Activated CD4-positive, alpha-beta T cell treated with anti-CD3 and anti-CD28 coated beads for 4 hours (primary cell): ENCODE data around the gene PPFIA1.
"Not testable (repeated sequence)": the region's sequence is repeated elsewhere in the genome, so short reads cannot be mapped to it uniquely, and the experiment has no call there.

ENCODE experiments used
- DNase-seq, 2 donors: peaks; one replicate each; pipeline ENCODE4 v3.0.0-alpha.2; 2020

The PPFIA1 gene

DNA sequence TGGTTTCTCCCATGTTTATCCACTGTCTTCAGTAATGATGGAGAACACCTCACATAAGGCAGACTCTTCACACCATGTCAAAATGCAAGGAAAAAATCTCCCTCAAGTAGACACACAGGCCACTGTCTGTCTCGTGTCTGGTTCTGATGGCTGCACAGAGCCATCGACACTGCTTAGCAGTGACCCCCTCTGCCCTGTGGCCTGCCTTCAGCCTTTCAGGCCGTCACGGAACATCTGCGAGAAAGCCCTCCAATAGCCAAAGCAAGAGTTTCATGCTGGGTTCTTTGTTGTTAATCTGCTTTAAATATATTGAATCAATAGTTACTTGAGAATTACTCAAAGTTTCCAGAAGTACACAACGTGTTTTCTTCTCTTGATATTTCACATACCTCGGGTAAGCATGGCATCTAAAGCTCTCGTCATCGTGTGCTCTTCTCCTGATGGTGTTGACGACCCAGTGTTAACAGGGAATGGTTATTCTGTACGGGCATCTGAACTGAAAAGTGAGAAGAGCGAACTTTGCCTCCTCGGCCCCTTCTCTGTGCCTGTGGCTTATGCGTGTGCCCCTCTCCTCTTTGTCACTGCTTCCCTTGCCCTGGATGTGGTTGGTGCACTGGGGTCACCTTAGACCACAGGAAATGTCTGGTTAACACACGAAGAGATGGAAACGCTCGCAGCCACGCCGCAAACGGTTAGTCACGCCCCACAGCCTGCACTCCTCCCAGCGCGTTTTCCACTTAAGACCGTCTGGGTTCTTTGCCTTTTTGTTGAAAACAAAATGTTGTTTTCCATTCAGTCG is 94.5 kb downstream of the PPFIA1 start:
- DNase-seq: peak; percentile 68 to 69

DNA sequence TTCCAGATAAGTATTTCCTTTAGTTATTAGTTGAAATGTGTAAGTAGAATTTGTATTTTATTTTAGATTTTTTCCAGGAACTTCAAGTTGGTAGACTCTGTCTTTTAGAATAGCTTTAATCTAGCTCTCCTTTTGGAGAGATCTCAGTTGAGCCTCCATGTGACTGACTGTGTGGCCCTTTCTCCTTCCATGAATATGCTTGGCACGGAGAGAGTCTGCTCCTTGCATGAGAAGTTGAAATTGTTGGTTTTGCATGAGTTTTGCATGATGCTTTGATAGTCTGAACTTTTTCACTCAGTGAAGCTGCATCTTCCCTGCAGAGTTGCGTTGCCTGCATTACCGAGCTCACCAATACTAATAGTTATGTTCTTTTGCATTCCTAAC is 95.0 kb downstream of the PPFIA1 start:
- DNase-seq: no peak

DNA sequence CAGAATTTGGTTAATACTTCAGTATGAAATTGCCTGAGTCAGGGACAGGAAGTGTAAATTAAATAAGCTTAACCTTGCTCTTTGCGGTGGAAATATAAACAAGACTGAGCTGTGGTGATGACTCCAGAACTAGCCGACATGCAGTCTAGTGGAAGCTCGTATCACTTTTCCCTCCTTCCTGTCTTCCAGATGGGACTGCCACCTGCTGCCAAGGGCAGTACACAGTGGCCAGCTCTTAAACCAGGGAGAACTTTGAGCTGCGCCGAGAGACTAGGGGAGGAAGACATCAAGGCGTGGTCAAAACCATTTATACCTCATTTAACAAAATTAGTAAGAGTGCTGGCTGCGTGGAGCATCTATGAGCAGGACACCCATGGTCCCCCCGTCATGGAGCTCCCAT is 96.6 kb downstream of the PPFIA1 start:
- DNase-seq: no peak

DNA sequence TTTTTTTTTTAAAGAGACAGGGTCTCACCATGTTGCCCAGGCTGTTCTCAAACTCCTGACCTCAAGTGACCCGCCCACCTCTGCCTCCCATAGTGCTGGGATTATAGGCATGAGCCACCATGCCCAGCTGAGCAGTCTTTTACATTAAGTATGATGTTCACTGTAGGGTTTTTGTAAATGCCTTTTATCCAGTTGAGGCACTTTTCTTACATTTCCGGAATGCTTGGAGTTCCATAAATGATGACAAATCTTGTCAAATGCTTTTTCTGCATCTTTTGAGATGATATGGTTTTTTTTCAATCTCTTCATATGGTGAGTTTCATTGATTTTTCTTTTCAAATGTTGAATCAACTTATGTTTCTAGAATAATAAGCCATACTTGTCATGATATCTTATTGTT is 98.5 kb downstream of the PPFIA1 start:
- DNase-seq: no peak

DNA sequence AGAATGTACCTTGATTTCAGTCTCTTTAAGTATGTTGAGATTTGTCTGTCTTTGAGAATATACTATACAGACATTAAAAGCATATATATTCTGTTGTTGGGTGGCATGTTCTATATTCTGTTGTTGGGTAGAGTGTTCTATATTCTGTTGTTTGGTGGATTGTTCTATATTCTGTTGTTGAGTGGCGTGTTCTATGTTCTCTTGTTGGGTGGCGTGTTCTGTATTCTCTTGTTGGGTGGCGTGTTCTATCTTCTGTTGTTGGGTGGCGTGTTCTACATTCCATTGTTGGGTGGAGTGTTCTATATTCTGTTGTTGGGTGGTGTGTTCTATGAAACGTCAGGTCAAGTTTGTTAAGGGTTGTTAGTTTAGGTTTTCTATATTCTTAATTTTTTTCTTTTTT is 100.8 kb downstream of the PPFIA1 start:
- DNase-seq: no peak

DNA sequence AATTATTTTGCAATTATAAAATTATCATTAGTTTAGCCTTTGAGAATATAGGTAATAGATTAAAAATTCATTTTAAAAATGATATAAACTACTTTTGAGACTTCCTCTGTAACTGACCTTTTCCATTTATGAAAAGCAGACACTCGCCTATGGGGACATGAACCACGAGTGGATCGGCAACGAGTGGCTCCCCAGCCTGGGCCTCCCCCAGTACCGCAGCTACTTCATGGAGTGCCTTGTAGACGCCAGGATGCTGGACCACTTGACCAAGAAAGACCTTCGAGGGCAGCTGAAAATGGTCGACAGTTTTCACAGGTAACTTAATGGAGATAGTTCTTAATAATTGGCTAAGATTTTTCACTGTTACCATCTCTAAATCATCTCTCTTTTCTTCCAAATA is 101.6 kb downstream of the PPFIA1 start:
- DNase-seq: no peak

DNA sequence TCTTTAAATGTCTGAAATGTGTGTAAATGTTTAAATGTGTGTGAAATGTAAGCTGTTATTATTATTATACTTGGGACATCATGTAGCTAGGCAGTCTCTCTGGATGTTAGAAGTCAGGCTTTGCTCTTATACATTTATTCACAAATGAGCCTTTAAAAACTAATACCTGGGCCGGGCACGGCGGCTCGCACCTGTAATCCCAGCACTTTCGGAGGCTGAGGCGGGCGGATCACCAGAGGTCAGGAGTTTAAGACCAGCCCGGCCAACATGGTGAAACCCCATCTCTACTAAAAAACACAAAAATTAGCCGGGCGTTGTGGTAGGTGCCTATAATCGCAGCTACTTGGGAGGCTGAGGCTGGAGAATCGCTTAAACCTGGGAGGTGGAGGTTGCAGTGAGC is 106.1 kb downstream of the PPFIA1 start:
- no peak for DNase-seq

DNA sequence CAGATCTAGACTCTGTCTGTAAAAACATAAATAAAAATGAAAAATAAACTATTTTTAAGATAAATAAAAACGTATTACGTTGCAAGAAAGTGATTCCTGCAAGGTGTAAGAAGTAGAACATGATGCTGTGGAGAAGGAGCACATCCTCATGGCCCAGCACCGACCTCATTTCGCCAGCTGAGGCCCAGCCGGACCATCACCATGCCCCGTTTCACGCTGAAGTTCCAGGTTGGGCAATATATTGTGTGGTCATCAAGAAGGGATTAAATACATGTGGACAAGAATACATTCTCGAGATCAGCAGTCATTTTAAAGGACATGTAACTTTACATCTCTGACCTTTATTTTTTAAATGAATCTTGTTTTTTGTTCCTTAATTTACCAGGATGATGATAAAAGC is 107.2 kb downstream of the PPFIA1 start:
- DNase-seq: no peak

DNA sequence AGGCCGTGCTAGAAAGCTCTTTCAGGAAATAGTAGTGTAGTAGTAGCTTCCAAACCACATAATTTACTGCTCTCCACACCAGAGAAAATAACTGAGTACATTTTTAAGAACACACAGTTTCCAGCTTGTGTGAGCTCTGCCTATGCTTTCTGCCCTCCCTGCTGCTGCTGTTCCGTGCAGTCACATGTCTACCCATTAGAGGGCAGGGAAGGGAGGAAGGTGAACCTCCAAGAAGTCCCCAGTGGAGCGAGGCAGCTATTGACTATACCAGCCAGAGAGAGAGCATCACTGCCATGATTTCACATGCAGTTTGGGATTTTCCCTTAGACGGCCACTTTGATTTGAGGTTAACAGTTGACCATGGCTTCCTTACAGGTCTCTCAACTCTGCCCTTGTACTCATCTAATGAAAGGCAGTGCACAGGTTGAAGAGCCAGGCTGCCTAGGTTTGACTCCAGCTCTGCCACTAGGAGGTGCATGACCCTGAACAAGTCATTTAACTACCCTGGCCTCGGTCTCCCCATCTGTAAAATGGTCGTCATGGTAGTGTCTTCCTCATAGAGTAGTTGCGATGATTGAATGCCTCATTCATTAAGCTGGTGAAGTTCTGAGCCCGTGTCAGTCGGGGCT is 108.1 kb downstream of the PPFIA1 start:
- DNase-seq: no peak

DNA sequence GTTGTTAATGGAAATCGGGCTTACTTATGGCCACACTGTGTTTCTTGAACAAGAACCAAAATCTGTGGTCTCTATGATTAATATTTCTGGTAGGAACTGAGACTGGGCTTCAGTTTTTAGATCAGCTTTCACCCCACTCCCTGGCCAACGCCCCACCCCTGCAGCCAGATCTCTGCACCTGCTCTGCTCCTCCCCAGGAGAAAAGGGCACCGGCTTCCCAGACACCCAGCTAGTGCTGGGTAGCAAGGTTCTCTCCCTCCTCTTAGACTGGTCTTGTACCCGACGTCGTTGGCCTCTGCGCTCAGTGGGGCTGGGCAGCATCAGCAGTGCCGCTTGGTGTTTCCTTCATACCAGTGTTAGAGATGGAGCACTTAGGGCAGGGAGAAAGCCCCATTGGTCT is 110.9 kb downstream of the PPFIA1 start:
- DNase-seq: no peak

DNA sequence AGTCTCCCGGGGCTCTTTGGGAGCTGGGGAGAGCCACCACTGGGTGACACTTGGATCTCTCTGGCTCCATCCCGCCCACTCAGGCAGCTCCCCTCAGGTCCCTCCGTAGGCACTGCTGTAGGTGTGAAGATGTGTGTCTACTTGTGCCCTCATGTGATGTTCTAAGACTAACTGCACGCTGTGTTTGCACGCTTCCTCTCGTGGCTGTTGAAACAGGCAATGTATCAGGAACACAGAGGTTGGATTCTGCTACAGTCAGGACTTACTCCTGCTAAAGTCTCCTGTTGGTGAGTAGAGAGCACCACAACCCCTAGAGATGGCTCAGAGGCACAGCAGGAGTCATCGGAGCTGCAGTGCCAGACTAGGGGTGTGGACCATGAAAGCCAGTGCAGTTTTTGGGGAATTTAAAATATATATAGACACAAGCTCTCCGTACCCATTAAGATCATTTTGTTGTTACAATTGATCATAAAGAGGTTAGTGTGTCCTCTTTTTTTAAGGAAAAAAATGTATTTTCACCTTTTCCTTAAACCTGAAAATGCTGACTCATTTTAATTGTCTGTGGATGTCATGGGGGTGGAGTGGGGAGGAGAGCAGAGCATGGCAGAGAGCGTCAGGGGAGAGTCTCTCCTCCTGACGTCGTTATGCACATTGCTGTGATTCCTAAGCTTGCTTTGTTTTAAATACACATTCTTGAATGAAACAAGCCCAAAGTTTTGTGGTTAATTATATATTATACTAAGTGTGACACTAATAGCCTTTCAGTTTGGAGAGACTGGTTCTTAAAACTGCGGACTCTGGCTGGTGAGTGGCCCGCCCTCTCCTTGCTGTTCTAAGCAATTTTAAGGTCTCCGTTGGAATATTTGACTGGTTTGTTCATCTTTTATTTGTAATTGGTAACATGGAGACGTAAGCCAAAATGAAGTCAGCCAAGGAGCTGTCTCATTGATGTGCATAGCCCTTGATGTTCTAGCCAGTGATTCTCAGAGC is 111.7 kb downstream of the PPFIA1 start:
- DNase-seq: no peak

DNA sequence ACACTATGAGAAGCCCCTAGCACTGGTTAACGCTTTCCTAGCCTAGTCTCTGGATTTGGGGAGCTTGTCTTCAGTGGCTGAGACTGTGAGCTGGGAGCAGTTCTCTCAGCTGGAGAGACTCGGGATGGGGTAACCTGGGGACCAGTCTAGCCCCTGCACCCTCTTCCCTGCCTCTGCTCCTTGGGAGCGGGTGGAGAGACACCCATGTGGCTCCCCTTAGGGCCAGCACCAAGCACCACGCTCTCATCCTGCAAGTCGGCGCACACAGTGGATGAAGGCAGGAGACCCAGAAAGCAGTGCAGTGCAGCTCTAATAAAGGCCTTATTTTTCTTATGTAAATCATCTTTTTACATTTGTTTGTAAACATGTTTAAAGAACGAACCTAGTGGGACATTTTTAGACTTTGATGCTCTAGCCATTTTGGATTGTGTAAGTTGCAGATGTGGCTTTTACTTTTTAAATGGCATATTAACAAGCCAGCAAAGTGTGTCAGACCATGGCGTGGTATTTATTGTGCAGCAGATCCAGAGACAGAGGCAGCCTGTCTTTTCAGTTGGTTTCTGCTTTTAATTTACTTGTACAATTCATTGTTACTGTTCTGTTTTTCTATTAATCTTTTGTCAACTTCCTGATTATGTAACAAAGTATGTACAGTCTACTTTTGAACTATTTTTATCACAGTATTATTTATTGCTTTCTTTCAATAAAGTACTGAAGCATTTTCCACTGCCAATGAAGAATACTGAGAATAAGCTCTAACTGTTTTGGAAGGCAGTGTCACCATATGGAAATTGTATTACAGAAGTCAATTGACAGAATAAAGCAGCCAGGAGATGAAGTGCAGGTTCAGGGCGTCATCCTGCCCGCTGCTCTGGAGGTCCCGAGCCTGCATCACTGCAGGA is 113.4 kb downstream of the PPFIA1 start:
- DNase-seq: no peak

DNA sequence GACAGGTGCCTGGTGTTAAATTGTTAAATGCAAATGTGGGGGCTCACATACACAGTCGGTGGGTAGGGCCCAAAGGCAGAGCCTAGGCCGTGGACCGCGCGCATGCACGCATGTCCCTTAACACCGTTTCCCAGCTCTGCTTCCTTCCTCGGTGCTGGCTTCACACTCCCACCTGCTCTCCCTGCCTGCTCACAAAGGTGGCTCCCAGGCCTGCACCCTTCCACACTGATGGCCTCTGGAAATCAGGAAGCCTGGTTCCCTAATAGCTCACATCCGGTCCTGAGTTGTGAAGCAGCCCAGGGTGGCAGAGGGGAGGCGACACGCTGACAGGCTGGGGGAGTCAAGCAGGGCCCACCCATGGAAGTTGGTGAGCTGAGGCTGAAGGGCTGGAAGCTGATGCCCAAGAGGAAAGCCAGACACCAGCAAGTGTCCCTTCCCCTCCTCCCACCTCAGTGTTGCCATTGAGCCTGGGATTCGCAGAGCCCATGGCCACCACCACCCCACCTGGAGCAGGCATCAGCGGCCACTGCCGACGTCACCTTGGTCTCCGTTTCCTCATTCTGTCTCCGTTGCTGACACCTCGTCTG is 114.2 kb downstream of the PPFIA1 start:
- DNase-seq: no peak

DNA sequence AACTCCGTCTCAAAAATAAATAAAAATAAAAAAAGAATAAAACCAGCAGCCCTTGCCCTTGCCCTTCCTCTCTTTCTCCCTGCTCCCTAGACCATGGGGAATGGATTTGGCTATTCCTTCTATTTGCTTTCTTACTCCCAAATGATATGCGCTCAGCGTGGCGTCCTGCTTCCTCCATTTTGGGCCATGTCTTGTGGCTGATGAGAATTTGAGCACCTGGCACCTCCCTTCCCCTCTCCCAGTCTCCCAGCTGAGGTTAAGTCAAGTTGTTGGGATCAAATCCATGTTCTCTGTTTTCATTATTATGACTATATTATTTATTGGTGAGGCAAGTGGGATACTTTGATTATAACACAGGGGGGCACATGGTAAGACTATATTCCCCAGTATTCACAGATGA is 117.1 kb downstream of the PPFIA1 start:
- DNase-seq: no peak

DNA sequence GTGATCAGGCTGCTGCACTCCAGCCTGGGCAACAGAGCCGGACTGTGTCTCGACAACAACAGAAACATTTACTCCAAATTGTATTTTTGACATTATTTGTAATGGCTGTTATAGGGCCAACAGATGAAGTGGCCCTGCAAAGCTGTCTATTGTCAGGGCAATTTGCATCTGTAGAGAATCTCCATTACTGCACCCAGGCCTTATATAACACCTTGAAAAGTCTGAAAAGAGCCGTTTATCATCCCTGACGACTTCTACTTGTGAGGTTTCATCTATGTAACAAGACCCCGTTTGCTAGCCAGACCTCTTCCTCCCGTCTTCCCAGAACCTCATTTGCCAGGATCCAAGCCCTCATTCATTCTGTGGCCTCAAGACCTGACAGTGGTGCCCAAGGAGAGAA is 118.7 kb downstream of the PPFIA1 start:
- DNase-seq: no peak

DNA sequence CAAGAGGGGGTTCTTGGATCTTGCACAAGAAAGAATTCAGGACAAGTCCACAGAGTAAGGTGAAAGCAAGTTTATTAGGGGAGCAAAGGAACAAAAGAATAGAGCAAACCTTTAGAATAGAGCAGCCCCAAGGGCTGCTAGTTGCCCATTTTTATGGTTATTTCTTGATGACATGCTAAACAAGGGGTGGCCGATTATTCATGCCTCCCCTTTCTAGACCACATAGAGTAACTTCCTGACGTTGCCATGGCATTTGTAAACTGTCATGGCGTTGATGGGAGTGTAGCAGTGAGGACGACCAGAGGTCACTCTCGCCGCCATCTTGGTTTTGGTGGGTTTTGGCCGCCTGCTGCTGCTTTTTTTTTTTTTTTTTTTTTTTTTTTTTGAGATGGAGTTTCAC is 120.4 kb downstream of the PPFIA1 start:
- DNase-seq: not testable (repeated sequence)

DNA sequence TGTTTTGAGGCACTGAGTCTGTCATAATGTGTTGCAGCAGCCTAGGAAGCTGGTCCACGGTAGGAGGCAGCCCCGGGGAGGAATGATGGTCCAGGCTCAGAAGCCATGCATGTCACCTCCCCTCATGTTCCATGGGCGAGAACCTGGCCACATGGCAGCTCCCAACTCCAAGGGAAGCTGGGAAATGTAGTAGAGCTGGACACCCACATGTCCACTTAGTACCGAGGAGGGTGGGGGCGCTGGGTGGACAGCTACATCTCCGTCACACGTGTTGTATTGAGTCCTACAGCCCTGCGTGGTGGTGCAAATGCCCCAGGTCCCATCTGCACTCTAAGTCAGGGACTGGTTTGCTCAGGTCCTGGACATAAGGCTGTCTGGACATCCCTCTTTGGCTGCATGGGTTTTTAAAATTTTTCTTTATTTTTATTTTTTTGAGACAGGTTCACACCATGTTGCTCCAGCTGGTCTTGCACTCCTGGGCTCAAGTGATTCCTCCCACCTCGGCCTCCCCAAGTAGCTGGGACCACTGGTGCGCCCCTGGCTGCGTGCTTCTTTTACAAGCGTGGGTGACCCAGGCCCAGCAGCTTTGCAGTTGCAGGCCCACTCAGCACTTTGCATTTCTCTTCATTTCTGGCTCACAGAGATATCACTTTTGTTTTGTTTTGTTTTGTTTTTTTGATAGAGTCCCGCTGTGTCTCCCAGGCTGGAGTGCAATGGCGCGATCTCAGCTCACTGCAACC is 123.9 kb downstream of the PPFIA1 start:
- DNase-seq: no peak

DNA sequence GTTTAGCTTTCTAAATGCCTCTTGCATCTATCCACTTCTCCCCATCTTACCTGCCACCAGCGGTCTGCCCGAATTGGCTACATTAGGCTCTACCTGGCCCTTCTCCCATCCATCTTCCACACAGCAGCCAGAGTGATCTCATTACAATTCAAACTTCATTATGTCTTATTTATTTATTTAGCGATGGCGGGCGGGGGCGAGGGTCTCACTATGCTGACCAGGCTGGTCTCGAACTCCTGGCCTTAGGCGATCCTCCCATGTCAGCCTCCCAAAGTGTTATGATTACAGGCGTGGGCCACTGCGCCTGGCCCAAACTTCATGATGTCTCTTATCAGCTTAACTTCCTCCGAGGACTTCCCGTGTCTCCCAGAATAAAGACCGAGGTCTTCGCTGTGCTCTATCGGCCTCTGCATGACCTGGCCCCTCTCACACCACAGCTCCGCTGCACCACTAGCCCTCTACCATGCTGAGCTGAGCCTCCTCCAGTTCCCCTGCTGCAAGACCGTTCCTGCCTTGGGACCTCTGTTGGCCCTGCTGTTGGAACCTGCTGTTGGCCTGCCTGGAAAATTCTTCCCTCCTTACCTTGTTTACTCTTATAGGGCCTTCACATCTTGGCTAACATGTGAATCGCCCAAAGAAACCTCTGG is 127.0 kb downstream of the PPFIA1 start:
- no peak for DNase-seq

DNA sequence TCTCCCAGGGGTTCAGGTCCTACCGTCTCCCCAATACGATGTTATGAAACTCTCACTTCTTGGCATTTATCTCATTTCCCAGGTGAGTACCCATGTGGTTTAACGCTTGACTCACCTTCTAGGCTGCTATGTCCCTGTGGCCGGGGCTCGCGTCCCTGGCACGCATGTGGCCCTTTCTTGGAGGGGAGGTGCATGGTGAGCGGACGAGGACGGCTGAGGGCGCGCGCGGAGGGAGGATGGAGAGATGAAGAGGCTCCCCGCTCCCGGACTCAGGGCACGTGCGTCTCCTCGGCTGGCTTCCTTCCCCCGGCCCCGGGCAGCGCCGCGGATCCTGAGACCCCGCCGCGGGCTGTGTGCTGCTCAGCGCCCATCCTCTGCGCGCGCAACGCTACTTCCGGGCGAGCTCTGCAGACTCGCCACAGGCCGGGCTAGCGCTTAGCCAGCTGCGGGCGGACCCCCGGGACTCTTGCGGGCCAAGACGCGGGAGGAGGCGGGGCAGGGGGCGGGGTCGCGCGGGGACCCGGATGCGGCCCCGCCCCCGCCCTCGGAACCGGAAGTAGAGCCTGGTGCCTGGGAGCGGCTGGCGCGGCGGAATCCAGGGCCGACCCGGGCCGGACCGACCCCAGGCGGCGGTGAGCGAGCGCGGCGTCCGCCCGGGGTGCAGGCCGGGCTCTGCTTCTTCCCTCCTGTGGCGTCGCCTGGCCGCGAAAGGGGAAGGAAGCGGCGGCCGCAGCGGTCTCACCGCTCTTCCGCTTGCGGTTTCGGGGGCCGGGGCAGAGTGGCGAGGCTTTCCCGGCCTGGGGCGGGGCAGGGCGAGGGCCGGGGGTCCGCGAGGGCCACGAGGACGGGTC is 127.7 kb downstream of the PPFIA1 start, which contains the start of gene CTTN:
Gene CTTN (plus strand): TSS at position 547 of the 851 bp plus-strand sequence. CDS start 8,769 bp downstream, outside the sequence.
- DNase-seq: peak; percentile 65 to 68
